ENCODE data around the gene RIPK3. TPM values are rescaled to one million over a fixed set of nuclear protein-coding genes. Genes with fewer than 3 reads are reported as not detected.

The RIPK3 gene
- total and polyA plus RNA-seq, 4 donors = 1.0 to 2.9 (median 1.9) TPM

DNA sequence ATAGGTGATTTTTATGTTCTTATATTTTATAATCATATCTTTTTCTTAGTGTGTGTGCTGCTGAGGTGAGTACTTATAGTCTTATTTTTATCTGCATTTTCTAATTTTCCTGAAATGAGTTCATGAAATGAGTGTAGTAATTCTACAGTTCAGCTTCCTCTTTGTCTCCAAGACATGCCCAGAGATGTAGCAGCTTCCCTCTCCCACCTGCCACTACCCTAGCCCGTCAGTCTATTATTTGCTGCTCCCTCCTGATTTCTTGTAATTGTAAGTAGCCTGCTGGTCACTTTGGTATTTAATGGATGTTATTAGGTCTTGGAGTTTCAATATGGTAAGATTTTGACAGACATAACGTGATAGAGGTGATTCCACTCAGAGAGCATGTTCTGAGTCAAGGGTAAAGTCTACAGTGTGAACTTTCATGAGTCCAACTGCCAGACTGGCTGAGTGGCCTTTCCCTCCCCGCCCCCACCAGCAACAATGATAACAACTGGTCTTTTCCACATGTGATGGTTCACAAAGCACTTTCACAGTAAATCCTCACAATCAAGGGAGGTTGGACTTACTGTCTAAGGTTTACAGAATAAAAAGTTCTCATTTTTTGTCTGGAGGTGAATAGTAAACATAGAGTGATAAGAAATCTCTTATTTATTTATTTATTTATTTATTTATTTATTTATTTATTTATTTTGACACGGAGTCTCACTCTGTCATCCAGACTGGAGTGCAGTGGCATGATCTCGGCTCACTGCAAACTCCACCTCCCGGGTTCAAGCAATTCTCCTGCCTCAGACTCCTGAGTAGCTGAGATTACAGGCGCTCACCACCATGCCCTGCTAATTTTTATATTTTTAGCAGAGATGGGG lies 4.2 kb upstream of the RIPK3 start (continued):
- TF ChIP-seq, protein P1, sequence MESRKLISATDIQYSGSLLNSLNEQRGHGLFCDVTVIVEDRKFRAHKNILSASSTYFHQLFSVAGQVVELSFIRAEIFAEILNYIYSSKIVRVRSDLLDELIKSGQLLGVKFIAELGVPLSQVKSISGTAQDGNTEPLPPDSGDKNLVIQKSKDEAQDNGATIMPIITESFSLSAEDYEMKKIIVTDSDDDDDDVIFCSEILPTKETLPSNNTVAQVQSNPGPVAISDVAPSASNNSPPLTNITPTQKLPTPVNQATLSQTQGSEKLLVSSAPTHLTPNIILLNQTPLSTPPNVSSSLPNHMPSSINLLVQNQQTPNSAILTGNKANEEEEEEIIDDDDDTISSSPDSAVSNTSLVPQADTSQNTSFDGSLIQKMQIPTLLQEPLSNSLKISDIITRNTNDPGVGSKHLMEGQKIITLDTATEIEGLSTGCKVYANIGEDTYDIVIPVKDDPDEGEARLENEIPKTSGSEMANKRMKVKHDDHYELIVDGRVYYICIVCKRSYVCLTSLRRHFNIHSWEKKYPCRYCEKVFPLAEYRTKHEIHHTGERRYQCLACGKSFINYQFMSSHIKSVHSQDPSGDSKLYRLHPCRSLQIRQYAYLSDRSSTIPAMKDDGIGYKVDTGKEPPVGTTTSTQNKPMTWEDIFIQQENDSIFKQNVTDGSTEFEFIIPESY (IDR thresholded peaks at IDR 0.05) = no peak
- TF ChIP-seq RAD21 (IDR thresholded peaks at IDR 0.05) = peak in 1 of 2 donors; percentile 24

DNA sequence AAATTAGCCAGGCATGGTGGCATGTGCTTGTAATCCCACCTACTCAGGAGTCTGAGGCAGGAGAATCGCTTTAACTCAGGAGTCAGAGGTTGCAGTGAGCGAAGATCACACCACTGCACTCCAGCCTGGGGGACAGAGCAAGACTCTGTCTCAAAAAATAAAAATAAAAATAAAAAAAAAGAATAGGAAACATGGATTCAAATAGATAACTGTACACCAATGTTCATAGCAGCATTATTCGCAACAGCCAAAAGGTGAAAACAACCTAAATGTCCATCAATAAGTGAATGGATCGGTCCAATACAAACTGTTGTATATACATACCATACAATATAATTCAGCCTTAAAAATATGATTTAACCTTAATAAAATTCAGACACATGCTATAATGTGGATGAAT lies 3.1 kb upstream of the RIPK3 start:
- no peak for DNase-seq (ENCODE audit: low spot score)
- H3K27ac ChIP-seq (ENCODE audit: low read depth in 1 of 2, low read length in 2 of 2) = no peak overlapping the region
- H3K9me3 ChIP-seq (ENCODE audit: control insufficient read depth in 4 of 4, low read length in 3 of 4) = no peaks in the 10 kb centered on the region
- H3K27me3 ChIP-seq (ENCODE audit: control insufficient read depth in 4 of 4, insufficient read depth in 4 of 4, low read length in 3 of 4) = no peaks in the 10 kb centered on the region
- no peak overlapping the region for H3K9ac ChIP-seq (ENCODE audit: low read depth in 1 of 2, low read length in 2 of 2)
- no peaks in the 10 kb centered on the region for H3K36me3 ChIP-seq (ENCODE audit: control insufficient read depth in 4 of 4, insufficient read depth in 3 of 4, low read depth in 1 of 4, low read length in 3 of 4)
- peaks cover 0 to 9% (median 3%) of the 10 kb centered on the region in 4 donors for H3K4me1 ChIP-seq (ENCODE audit: control insufficient read depth in 4 of 4, insufficient read depth in 4 of 4, low read length in 3 of 4)
- 97% methylated on average over 4 of the region's 4 CpGs for WGBS
- no peak overlapping the region for H3K4me3 ChIP-seq (ENCODE audit: low read depth in 1 of 3, low read length in 3 of 3)
- TF ChIP-seq EGR1 (IDR thresholded peaks at IDR 0.05; ENCODE audit: low read depth in 2 of 2) (no peak), SP1 (IDR thresholded peaks at IDR 0.05) (no peak), RXRA (IDR thresholded peaks at IDR 0.05) (no peak), HNF4G (IDR thresholded peaks at IDR 0.05) (no peak)
- TF ChIP-seq, protein P2, sequence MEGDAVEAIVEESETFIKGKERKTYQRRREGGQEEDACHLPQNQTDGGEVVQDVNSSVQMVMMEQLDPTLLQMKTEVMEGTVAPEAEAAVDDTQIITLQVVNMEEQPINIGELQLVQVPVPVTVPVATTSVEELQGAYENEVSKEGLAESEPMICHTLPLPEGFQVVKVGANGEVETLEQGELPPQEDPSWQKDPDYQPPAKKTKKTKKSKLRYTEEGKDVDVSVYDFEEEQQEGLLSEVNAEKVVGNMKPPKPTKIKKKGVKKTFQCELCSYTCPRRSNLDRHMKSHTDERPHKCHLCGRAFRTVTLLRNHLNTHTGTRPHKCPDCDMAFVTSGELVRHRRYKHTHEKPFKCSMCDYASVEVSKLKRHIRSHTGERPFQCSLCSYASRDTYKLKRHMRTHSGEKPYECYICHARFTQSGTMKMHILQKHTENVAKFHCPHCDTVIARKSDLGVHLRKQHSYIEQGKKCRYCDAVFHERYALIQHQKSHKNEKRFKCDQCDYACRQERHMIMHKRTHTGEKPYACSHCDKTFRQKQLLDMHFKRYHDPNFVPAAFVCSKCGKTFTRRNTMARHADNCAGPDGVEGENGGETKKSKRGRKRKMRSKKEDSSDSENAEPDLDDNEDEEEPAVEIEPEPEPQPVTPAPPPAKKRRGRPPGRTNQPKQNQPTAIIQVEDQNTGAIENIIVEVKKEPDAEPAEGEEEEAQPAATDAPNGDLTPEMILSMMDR (IDR thresholded peaks at IDR 0.05; ENCODE audit: low read depth, low read length, missing input control) = no peak

DNA sequence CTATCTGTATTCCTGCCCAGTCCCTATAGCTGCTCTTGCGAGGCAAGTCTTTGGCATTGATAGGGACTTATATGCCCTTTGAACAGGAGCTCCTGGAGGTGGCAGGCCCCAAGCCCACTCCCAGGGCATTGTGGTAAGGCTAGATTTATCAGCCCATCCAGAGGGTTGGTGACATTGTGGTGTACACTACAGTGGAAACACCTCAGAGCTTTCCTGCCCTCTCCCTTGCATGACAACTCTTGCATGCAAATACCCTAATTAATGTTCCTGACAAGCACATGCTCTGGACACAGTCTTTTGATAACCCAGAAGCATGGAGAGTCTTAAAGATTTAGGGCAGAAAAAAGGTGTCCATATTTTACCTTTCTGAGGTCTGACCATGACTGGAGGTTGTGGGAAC lies 815 bp upstream of the RIPK3 start:
- no peaks in the 10 kb centered on the region for H3K36me3 ChIP-seq (ENCODE audit: control insufficient read depth in 4 of 4, insufficient read depth in 3 of 4, low read depth in 1 of 4, low read length in 3 of 4)
- no peak overlapping the region for H3K27ac ChIP-seq (ENCODE audit: low read depth in 1 of 2, low read length in 2 of 2)
- TF ChIP-seq FOXA2 (IDR thresholded peaks at IDR 0.05) (no peak), GABPA (IDR thresholded peaks at IDR 0.05 in 1 of 2, conservative IDR thresholded peaks at IDR 0.05 in 1 of 2) (no peak), FOXA1 (IDR thresholded peaks at IDR 0.05) (no peak), EGR1 (IDR thresholded peaks at IDR 0.05; ENCODE audit: low read depth in 2 of 2) (no peak), RAD21 (IDR thresholded peaks at IDR 0.05) (no peak), JUND (IDR thresholded peaks at IDR 0.05) (no peak), SP1 (IDR thresholded peaks at IDR 0.05) (no peak)
- TF ChIP-seq, protein P3, sequence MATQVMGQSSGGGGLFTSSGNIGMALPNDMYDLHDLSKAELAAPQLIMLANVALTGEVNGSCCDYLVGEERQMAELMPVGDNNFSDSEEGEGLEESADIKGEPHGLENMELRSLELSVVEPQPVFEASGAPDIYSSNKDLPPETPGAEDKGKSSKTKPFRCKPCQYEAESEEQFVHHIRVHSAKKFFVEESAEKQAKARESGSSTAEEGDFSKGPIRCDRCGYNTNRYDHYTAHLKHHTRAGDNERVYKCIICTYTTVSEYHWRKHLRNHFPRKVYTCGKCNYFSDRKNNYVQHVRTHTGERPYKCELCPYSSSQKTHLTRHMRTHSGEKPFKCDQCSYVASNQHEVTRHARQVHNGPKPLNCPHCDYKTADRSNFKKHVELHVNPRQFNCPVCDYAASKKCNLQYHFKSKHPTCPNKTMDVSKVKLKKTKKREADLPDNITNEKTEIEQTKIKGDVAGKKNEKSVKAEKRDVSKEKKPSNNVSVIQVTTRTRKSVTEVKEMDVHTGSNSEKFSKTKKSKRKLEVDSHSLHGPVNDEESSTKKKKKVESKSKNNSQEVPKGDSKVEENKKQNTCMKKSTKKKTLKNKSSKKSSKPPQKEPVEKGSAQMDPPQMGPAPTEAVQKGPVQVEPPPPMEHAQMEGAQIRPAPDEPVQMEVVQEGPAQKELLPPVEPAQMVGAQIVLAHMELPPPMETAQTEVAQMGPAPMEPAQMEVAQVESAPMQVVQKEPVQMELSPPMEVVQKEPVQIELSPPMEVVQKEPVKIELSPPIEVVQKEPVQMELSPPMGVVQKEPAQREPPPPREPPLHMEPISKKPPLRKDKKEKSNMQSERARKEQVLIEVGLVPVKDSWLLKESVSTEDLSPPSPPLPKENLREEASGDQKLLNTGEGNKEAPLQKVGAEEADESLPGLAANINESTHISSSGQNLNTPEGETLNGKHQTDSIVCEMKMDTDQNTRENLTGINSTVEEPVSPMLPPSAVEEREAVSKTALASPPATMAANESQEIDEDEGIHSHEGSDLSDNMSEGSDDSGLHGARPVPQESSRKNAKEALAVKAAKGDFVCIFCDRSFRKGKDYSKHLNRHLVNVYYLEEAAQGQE (IDR thresholded peaks at IDR 0.05) = no peak
- TF ChIP-seq, protein P4, sequence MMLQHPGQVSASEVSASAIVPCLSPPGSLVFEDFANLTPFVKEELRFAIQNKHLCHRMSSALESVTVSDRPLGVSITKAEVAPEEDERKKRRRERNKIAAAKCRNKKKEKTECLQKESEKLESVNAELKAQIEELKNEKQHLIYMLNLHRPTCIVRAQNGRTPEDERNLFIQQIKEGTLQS (IDR thresholded peaks at IDR 0.05) = no peak
- TF ChIP-seq, protein P1 (IDR thresholded peaks at IDR 0.05) = no peak
- no peaks in the 10 kb centered on the region for H3K27me3 ChIP-seq (ENCODE audit: control insufficient read depth in 4 of 4, insufficient read depth in 4 of 4, low read length in 3 of 4)
- WGBS = 95% methylated on average over 1 of the region's 1 CpG
- no peak overlapping the region for H3K9ac ChIP-seq (ENCODE audit: low read depth in 1 of 2, low read length in 2 of 2)
- no peak for DNase-seq (ENCODE audit: low spot score)
- peaks cover 0 to 12% (median 3%) of the 10 kb centered on the region in 4 donors for H3K4me1 ChIP-seq (ENCODE audit: control insufficient read depth in 4 of 4, insufficient read depth in 4 of 4, low read length in 3 of 4)
- no peaks in the 10 kb centered on the region for H3K9me3 ChIP-seq (ENCODE audit: control insufficient read depth in 4 of 4, low read length in 3 of 4)
- H3K4me3 ChIP-seq (ENCODE audit: low read depth in 1 of 3, low read length in 3 of 3) = no peak overlapping the region

Measured in liver (tissue), 9 donors.